GM19468 (cell line): ENCODE measurements around the gene IQCH.
"Not testable (repeated sequence)": the region's sequence is repeated elsewhere in the genome, so short reads cannot be mapped to it uniquely, and the experiment has no call there.

Experiments used
- ATAC-seq: cut with Tn5 transposase; IDR thresholded peaks from one replicate; pipeline ENCODE4 v1.9.1; 2021; ENCODE audit warnings: mild to moderate bottlenecking, moderate library complexity, moderate number of reproducible peaks; ENCODE audit not compliant: unreplicated experiment; ENCODE audit errors: extremely low read depth

The IQCH gene

DNA sequence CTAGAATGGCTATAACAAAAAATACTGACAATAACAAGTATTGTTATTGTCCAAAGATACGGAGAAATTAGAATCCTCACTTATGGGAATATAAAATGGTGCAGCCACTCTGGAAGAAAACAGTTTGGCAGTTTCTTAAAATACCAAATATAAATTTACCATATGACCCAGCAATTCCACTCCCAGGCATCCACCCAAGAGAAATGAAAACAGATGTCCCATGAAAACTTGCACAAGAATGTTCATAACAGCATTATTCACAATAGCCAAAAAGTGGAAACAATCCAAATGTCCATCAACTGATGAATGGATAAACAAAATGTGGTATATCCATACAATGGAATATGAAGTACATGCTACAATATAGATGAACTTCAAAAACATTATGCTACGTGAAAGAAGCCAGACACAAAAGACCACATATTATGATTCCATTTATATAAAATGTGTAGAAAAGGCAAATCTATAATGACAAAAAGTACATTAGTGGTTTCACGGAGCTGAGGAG is 9.6 kb upstream of the IQCH start:
- no peak for ATAC-seq

DNA sequence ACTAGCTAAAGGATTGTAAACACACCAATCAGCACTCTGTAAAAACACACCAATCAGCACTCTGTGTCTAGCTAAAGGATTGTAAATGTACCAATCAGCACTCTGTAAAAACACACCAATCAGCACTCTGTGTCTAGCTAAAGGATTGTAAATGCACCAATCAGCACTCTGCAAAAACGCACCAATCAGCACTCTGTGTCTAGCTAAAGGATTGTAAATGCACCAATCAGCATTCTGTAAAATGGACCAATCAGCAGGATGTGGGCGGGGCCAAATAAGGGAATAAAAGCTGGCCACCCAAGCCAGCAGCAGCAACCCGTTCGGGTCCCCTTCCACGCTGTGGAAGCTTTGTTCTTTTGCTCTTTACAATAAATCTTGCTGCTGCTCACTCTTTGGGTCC is 8.0 kb upstream of the IQCH start:
- ATAC-seq: not testable (repeated sequence)

DNA sequence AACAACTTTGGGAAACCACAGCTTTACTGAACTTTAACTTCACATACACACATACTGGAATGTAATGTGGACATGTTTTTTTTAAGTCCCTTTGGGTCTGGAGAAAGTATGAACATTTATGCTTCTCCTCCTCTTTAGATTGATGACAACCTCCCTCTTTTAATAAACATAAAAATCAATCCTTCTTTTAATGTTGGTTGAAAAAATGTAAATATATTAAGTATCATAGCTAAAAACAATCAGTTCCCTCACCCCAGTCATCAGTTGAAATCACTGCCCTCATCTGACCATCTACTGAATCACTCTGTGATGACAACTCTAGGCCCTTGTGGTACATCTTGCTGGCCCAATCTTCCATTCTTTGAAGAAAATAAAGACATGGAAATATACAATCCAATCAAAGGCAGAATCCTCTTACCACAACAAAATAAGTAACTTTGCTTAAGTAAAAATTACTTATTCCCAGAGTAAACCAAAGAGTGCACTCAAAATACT is 6.5 kb upstream of the IQCH start:
- no peak for ATAC-seq

DNA sequence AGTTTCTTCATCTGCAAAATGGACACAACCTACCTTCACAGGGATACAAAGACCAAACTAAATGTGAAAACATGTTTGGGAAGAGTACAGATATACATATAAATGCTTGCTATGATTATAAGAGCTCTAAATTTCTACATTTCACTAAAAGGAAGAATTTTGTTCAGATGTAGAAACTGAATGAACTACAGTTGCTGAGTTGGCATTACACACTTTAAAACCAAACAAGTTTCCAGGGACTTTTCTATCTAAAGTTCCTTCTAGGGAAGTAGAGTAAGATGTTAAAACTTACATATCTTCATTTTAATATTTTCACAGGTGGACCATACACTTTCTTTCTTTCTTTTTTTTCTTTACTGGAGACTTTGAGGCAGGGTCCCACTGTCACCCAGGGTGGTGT is 4.8 kb upstream of the IQCH start:
- no peak for ATAC-seq

DNA sequence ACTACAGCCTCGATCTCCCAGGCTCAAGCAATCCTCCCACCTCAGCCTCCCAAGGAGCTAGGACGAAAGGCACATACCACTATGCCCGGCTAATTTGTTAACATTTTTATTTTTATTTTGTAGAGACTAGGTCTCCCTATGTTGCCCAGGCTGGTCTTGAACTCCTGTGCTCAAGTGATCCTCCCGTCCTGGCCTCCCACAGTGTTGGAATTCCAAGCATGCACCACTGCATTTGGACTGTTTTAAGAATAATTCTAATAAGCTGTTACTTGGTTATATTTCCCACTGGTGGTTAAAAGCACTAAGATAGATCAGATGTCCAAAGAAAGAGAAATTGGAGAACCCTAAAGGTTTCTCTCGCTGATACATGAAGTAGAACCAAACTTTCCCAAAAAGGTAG is 3.3 kb upstream of the IQCH start:
- no peak for ATAC-seq

DNA sequence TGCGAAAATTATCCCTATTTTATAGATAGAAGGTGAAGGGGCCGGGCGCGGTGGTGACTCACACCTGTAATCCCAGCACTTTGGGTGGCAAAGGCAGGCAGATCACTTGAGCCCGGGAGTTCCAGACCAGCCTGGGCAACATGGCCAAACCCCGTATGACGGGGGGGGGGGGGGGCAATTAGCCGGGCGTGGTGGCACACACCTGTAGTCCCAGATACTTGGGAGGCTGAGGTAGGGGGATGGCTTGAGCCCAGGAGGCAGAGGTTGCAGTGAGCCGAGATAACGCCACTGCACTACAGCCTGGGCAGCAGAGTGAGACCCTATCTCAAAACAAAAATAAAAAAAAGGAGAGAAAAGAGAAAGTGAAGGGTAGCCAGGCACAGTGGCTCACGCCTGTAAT is 1.5 kb upstream of the IQCH start:
- ATAC-seq: no peak

DNA sequence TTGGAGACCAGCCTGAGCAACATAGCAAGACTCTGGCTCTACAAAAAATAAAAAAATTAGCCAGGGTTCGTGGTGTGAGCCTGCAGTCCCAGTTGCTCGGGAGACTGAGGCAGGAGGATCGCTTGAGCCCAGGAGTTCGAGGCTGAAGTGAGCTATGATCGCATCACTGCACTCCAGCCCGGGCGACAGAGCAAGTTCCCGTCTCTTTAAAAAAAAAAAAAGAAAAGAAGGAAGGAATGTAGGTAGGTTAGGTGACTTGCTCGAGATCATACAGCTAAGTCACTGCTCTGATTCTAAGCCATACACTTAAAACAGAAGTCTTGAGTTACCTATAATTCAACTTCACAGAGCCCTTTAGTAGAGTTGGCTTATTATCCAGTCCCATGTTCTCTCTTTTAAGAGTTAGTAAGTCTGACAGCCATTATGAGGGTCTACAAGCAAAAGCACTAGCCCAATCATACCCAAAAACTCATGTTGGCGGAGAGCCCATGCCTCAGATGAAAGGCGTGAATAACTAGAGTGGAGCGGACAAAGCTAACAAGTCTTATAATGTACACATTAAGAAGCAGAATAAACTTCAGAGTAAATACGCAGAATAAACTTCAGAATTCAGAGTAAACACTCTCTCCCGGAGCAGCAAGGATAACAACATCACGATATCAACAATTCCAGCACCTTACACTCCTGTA is 893 bp upstream of the IQCH start:
- ATAC-seq: no peak

DNA sequence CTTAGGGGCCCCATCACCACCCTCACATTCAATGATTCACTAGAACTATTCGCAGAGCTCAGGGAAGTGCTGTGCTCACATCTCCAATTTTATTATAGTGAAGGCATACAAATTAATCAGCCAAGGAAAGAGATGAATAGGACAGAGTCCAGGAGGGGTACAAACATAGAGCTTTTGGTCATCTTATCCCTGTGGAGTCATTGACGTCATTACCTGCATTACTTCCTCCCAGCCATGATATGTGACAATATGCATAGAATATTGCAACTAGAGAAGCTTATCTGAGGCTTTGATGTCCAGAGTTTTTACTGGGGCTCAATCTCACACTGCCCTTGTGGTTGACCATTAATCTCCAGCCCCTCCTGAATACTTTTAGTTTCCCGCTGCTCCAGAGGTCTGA is 1.5 kb downstream of the IQCH start:
- ATAC-seq: no peak

DNA sequence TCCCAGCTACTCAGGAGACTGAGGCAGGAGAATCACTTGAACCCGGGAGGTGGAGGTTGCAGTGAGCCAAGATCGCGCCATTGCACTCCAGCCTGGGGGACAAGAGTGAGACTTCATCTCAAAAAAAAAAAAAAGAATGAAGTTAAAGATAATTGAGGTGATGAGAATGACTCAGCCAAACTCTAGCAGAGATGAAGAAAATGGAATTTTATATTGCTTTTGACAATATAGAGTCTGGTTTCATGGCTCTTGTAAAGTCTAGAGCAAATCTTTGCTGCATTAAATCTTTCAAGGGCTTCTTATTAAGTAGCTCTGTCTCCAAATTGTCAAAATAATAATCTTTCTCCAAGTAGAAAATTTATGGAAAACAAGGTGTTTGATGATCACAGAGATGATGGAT is 3.8 kb downstream of the IQCH start:
- not testable (repeated sequence) for ATAC-seq

DNA sequence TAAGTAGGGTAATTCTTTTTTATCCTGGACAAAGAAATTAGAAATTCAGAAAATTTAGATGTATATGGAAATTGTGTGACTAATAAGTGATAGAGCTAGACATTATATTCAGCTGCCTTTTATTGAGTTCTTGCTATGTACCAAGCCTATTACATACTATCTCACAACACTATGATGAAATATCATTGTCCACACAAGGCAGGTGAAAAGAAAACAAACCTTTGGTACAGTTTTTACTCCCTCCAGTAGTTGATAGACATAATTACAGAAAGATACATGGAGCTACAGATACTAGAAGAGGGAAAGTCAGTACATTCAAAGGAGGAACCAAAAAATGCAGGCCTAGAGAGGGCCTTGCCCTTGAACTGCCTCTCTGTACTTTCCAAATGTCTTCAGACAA is 4.8 kb downstream of the IQCH start:
- no peak for ATAC-seq

DNA sequence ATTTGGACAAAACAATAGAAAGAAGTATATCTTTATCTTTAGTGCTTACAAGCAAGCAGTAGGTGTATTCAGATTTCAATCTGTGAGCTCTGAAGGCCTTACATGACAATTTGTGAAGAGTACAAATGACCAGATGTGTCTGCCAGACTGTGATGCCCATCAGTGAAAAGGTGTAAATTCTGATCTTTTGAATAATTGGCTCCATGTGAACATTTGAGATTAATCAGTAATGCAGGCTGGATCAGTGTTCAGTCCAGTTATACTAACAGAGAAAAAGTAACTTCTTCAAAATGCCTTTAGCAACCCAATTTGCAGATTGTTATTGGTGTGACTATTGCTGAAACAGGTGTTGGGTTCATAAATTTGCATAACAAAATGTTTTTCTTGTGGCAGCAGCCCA is 5.2 kb downstream of the IQCH start:
- ATAC-seq: no peak

DNA sequence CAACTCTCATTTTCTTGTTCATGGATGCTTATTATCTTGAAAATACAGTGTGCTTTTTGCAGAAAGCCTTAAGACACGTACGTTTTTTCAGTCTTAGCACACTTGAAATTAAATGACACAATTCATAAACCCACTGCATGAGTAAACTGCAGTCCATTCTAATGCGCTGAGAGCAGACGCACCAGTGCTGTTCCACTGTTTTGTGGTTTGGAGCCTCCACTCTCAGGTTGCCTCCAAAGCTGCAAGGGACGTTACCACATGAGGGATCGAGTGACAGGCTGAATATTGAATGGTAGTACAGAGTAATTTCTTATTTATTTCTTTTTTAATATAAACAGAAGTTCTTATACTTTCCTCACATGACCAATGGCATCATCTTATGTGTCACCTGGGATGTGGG is 12.3 kb downstream of the IQCH start:
- no peak for ATAC-seq

DNA sequence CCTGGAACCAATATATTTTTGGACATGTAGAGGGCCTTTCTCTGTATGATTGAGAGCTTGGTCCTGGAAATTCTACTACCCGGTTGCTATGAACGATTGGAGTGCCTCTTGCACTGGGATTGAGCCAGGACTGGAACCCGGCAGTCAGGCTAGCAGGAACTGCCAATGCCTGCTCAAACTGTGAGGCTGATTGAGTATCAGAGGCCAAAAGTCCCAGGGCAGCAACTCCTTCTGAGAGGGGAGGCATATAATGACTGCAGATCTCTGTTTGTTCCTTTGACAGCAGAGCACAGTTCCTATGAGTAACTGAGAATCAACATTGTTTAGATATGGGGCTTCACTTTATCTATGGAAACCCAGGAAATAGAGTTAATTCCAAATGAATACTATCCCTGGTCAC is 12.9 kb downstream of the IQCH start:
- no peak for ATAC-seq

DNA sequence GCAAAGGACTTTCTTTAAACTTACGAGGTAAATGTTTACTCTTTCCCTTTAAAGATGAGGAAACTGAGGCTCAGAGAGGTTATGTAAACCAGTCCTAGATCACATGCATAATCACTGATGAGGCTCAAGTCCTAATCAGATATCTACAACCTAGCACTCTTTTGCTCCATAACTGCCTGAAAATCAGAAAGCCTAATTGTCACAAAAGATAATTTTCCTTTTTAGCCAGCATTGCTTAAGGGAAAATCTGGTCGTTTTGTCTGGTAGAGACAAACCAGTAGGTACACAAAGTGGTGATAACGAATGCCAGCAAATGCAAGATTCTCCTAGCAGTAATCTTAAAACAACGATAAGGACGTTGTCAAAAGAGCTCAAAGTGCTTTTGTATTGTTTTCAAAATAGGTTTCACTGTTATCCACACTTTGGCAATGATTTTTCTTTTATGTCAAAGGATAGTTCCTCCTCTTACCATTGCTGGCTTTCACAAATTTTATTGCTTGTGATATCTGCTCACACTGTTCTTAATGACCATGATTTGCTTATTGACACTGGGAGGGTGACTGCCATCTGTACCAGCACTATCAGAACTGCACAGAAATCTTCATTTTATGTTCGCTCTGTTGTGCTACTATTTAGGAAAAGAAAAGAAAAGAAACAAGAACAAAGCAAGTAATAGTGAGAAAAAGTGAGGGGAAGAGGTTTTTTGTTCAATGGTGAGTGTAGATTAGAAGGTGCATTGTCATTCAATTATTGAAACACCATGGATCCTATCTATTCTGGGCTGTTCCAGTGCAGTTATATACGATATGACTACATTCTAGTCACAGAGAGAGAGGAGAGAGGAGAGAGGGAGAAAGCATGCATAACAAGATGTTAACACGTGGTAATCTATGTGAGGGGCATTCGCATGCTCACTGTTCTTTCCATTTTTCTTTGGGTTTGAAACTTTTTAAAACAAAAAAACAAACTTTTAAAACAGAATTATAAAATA is 13.7 kb downstream of the IQCH start:
- no peak for ATAC-seq

DNA sequence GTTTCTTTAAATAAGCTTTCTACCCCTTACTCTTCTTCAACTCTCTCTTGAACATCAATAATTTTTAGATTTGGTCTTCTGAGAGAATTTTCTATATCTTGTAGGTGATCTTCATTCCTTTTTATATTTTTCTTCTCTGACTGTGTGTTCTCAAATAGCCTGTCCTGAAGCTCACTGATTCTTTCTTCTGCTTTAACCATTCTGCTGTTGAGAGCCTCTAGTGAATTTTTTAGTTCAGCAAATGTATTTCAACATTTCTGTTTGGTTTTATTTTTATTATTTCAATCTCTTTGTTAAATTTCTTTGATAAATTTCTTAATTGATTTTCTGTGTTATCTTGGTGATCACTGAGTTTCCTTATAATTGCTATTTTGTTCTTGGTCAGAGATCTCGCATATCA is 19.6 kb downstream of the IQCH start:
- no peak for ATAC-seq

DNA sequence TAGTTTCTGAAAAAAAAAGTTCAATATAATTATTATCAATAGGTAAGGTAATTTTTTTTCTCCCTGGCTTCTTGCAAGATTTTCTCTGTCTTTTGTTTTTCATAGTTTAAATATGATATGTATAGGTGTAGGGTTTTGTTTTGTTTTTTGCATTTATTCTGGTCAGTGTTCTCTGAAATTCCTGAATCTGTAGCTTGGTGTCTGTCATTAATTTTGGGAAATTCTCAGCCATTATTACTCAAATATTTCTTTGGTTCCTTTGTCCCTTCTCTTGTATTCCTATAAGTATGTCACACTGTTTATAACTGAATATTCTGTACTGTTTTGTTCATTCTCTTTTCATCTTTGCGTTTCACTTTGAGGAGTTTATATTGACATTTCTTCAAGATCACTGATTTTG is 22.1 kb downstream of the IQCH start:
- no peak for ATAC-seq

DNA sequence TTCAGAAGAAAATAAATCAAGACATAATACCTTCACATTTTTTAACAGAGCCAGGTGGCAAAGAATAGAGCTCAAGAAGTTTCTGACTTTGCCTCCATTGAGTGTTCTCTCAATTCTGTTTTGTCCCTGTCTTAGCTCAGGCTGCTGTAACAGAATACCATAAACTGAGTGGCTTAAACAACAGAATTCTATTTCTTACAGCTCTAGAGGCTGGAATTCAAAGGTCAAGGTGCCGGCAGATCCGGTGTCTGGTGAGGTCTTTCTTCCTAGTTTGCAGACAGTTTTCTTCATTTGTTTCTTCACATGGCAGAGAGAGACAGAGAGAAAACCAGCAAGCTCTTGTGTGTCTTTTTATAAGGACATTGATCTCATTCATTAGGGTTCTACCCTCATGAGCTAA is 25.6 kb downstream of the IQCH start:
- no peak for ATAC-seq

DNA sequence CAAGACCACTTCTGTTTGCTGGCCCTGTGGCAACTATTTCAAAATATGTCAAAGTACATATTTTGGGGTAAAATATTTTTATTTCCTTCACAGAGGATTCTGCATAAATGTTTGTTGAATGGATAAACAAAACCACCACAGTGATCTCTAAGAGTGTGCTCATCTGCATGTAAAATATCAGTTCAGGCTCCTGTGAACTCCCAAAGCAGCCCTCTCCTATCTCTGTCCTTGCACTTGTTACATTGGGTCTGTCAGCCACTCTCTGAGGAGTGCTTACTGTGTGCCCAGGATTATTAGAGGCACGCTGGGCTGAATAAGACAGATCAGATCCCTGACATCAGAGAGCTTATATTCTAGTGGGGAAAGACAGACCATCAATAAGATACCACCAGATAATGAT is 27.1 kb downstream of the IQCH start:
- no peak for ATAC-seq

DNA sequence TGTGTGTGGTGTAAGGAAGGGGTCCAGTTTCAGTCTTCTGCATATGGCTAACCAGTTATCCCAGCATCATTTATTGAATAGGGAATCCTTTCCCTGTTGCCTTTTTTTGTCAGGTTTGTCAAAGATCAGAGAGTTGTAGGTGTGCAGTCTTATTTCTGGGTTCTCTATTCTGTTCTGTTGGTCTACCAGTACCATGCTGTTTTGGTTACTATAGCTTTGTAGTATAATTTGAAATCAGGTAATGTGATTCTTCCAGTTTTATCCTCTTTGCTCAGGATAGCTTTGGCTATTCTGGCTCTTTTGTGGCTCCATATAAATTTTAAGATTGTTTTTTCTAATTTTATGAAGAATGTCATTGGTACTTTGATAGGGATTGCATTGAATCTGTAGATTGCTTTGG is 31.0 kb downstream of the IQCH start:
- not testable (repeated sequence) for ATAC-seq

DNA sequence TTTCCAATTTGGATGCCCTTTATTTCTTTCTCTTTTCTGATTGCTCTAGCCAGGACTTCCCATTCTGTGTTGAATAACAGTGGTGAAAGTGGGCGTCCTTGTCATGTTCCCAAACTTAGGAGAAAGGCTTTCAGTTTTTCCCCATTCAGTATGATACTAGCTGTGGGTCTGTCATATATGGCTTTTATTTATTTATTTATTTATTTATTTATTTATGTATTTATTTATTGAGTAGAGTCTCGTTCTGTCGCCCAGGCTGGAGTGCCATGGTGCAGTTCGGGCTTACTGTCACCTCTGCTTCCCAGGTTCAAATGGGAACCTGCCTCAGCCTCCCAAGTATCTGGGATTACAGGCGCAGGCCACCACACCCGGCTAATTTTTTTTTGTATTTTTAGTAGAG is 31.8 kb downstream of the IQCH start:
- not testable (repeated sequence) for ATAC-seq

DNA sequence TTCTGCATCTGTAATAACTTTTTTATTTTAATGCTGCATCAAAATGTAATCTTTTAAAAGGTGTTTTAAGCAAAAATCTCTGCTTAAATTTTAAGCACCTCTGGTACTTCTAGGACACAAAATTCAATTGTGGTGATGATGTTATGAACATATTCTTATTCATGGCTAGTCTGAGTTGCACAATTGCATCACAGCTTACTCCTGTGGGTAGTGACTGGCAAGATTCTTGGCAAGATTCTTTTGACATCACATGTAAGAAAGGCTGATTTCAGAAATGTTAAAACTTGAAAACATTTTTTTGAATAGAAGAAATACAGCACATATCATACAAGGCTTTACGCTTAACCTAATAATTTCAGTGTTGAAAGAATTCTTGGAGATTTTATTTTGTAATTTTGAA is 35.7 kb downstream of the IQCH start:
- ATAC-seq: no peak
